COLO668 (cell line): Measurements from ENCODE around the gene FAM151A.
A peak's percentile ranks its signal among the peaks of the same experiment; 100 is the strongest.
"Not testable (repeated sequence)": the region's sequence is repeated elsewhere in the genome, so short reads cannot be mapped to it uniquely, and the experiment has no call there.

Experiments
- DNase-seq: peaks from one replicate; lab custom pipeline; 2025; ENCODE audit not compliant: unreplicated experiment; lab: John Stamatoyannopoulos, UW

The FAM151A gene

GRCh38 chr1:54636461-54637446, 13.4 kb upstream of the FAM151A start:
- not testable (repeated sequence) for DNase-seq

- DNase-seq, result not testable (repeated sequence)
These were observed 12.5 kb upstream of the FAM151A start for GRCh38 chr1:54635804-54636203.

GRCh38 chr1:54627196-54627595, 3.9 kb upstream of the FAM151A start:
- DNase-seq, result no peak

GRCh38 chr1:54624466-54625464, 1.4 kb upstream of the FAM151A start:
- DNase-seq, result no peak

- DNase-seq, result no peak
These were observed 3.6 kb downstream of the FAM151A start for GRCh38 chr1:54619749-54620148.

- DNase-seq, result no peak
These were observed 7.6 kb downstream of the FAM151A start for GRCh38 chr1:54615531-54616279.

- no peak for DNase-seq
These were observed 8.8 kb downstream of the FAM151A start for GRCh38 chr1:54614563-54614962.

- DNase-seq, result no peak
These were observed 9.3 kb downstream of the FAM151A start for GRCh38 chr1:54614024-54614423.

- no peak for DNase-seq
These were observed 11.7 kb downstream of the FAM151A start for GRCh38 chr1:54611621-54612020.

GRCh38 chr1:54610601-54611580, 12.4 kb downstream of the FAM151A start:
- no peak for DNase-seq

GRCh38 chr1:54610048-54610447, 13.3 kb downstream of the FAM151A start:
- no peak for DNase-seq

- no peak for DNase-seq
These were observed 13.9 kb downstream of the FAM151A start for GRCh38 chr1:54609301-54609921.

- DNase-seq, result no peak
These were observed 14.6 kb downstream of the FAM151A start for GRCh38 chr1:54608566-54609230.

GRCh38 chr1:54607821-54608565, 15.3 kb downstream of the FAM151A start:
- no peak for DNase-seq

- DNase-seq, result no peak
These were observed 16.4 kb downstream of the FAM151A start for GRCh38 chr1:54606990-54607325.

- peak; percentile 90 for DNase-seq
These were observed 17.0 kb downstream of the FAM151A start for GRCh38 chr1:54606096-54606989.
